B cell (primary cell): ENCODE data around the gene SP100. TPM values are rescaled to one million over a fixed set of nuclear protein-coding genes. Genes with fewer than 3 reads are reported as not detected.

Experiments used
- ATAC-seq: fragments of 200-7000 bp; cut with Tn5 transposase; one replicate; pipeline ENCODE4 v1.10.0; 2021; ENCODE audit warnings: low read depth, mild to moderate bottlenecking, moderate number of reproducible peaks, moderate library complexity
- CTCF ChIA-PET: fragments of 350-600 bp; sonication (Branson Sonifier 250); formaldehyde crosslinking; loops from one replicate; lab custom pipeline; 2021; ENCODE audit warnings: antibody characterized with exemption, inconsistent platforms; lab: Charles Lee
- POLR2A ChIA-PET: fragments of 350-600 bp; sonication (Branson Sonifier 250); formaldehyde crosslinking; loops from one replicate; lab custom pipeline; 2021; ENCODE audit warnings: antibody characterized with exemption; lab: Charles Lee
- DNase-seq: peaks from one replicate; pipeline ENCODE4 v3.0.0; 2013
- H2AFZ ChIP-seq: 2 replicates; pipeline ENCODE4 v1.6.1; 2012; ENCODE audit warnings: mild to moderate bottlenecking, low read depth, low read length; ENCODE audit not compliant: insufficient read depth, poor library complexity, severe bottlenecking
- H3K27ac ChIP-seq, 2 donors: 1 replicate in 1 of 2; 2 replicates in 1 of 2; pipeline ENCODE4 v1.5.1; 2012 to 2013; ENCODE audit warnings: low read length in 2 of 2, mild to moderate bottlenecking in 2 of 2, moderate library complexity in 1 of 2
- H3K27me3 ChIP-seq, 4 experiments: fragments of 200-600 bp in 1 of 4; sonication (generic) in 1 of 4; replicated peaks in 1 of 4; 1 replicate in 2 of 4; 2 replicates in 2 of 4; pipeline versions ENCODE4 v1.6.1 to v1.7.0; 2013 to 2016; ENCODE audit warnings: low read length in 3 of 4, mild to moderate bottlenecking in 2 of 4, mixed read lengths in 1 of 4, moderate library complexity in 1 of 4; ENCODE audit not compliant: insufficient read depth in 4 of 4, control insufficient read depth in 3 of 4; ENCODE audit errors: control extremely low read depth in 1 of 4
- H3K36me3 ChIP-seq, 2 experiments: replicated peaks in 1 of 2; 1 replicate in 1 of 2; 2 replicates in 1 of 2; pipeline versions ENCODE4 v1.6.1 to v1.7.1; 2013; ENCODE audit warnings: low read length in 1 of 2; ENCODE audit not compliant: insufficient read depth in 2 of 2, control insufficient read depth in 1 of 2; ENCODE audit errors: control extremely low read depth in 1 of 2, extremely low read depth in 1 of 2
- H3K4me1 ChIP-seq, 2 donors: fragments of 200-600 bp in 1 of 2; sonication (generic) in 1 of 2; 1 replicate in 1 of 2; 2 replicates in 1 of 2; pipeline versions ENCODE4 v1.5.1 to v1.6.1; 2013 to 2017; ENCODE audit warnings: low read length in 2 of 2; ENCODE audit not compliant: control insufficient read depth in 2 of 2, insufficient read depth in 2 of 2
- H3K4me2 ChIP-seq: replicated peaks from 2 replicates; pipeline ENCODE3; 2012; ENCODE audit warnings: mild to moderate bottlenecking, low read depth, low read length; ENCODE audit not compliant: poor library complexity, severe bottlenecking
- H3K4me3 ChIP-seq, 5 experiments: fragments of 200-600 bp in 1 of 5; sonication (generic) in 1 of 5; 1 replicate in 3 of 5; 2 replicates in 2 of 5; pipeline versions ENCODE4 v1.5.1 to v1.7.0; 2011 to 2016; ENCODE audit warnings: low read length in 4 of 5, mild to moderate bottlenecking in 4 of 5, low read depth in 2 of 5, control low read depth in 1 of 5, moderate library complexity in 1 of 5; ENCODE audit not compliant: insufficient read depth in 1 of 5; ENCODE audit errors: control extremely low read depth in 1 of 5, extremely low read depth in 1 of 5
- H3K79me2 ChIP-seq: fragments of 200-600 bp; sonication (generic); one replicate; pipeline ENCODE4 v1.6.0; 2016; ENCODE audit warnings: low read length; ENCODE audit not compliant: control insufficient read depth, insufficient read depth
- H3K9ac ChIP-seq: fragments of 200-600 bp; sonication (generic); 2 replicates; pipeline ENCODE4 v1.6.1; 2017; ENCODE audit warnings: mild to moderate bottlenecking, low read length, moderate library complexity
- H3K9me3 ChIP-seq, 3 donors: one replicate each; pipeline versions ENCODE4 v1.6.1 to v1.7.1; 2013; ENCODE audit warnings: low read length in 2 of 3; ENCODE audit not compliant: control insufficient read depth in 2 of 3, insufficient read depth in 1 of 3; ENCODE audit errors: control extremely low read depth in 1 of 3
- H4K20me1 ChIP-seq: 2 replicates; pipeline ENCODE4 v1.6.0; 2012; ENCODE audit warnings: mild to moderate bottlenecking, low read length; ENCODE audit not compliant: insufficient read depth, control insufficient read depth, poor library complexity, severe bottlenecking
- H3K27ac Mint-ChIP-seq: one replicate; pipeline ENCODE4 v1.8.0; 2021; ENCODE audit warnings: mixed read lengths
- H3K27me3 Mint-ChIP-seq: one replicate; pipeline ENCODE4 v1.8.0; 2021; ENCODE audit warnings: mixed read lengths
- H3K4me1 Mint-ChIP-seq: one replicate; pipeline ENCODE4 v1.8.0; 2021; ENCODE audit warnings: mixed read lengths
- H3K4me3 Mint-ChIP-seq: one replicate; pipeline ENCODE4 v1.8.0; 2021; ENCODE audit warnings: mixed read lengths
- H3K9me3 Mint-ChIP-seq: one replicate; pipeline ENCODE4 v1.8.0; 2022; ENCODE audit warnings: mixed read lengths; ENCODE audit not compliant: insufficient read depth
- EZH2 ChIP-seq: IDR thresholded peaks from 2 replicates; pipeline ENCODE4 v1.6.1; 2012; ENCODE audit warnings: borderline replicate concordance, low read depth, mild to moderate bottlenecking, moderate library complexity, low read length; ENCODE audit not compliant: insufficient read depth, poor library complexity, severe bottlenecking
- WGBS: methylation state at CpG from one replicate; pipeline ENCODE4 v1.1.5; 2013; ENCODE audit warnings: missing lambda C conversion rate; ENCODE audit not compliant: insufficient coverage; 5-methylcytosine and 5-hydroxymethylcytosine counted together
- intact Hi-C: fragments of 100-400 bp; cut with micrococcal nuclease; formaldehyde crosslinking; loops from one replicate; pipeline ENCODE4 v1.10.0; 2022
- polyA plus RNA-seq: library from polyadenylated mRNA; depleted of rRNA; stranded (reverse); fragments of >200 nt; gene quantifications from 2 replicates; pipeline ENCODE4 v1.2.3, GENCODE V29; 2012
- total RNA-seq, 2 donors: library from RNA; stranded (reverse); fragments of 120-200 nt in 1 of 2; gene quantifications; 1 replicate in 1 of 2; 2 replicates in 1 of 2; pipeline versions ENCODE4 v1.2.3 to v1.2.4, GENCODE V29; 2013 to 2022
- TF ChIP-seq, protein P1 (sequence below): fragments of 200-600 bp; IDR thresholded peaks from one replicate; pipeline ENCODE4 v1.8.0; 2022; ENCODE audit warnings: antibody characterized with exemption, mild to moderate bottlenecking

The SP100 gene
- total and polyA plus RNA-seq, 2 donors (not counting 1 experiment from before 2014, with no cell fraction given), result 209 to 554 TPM

DNA sequence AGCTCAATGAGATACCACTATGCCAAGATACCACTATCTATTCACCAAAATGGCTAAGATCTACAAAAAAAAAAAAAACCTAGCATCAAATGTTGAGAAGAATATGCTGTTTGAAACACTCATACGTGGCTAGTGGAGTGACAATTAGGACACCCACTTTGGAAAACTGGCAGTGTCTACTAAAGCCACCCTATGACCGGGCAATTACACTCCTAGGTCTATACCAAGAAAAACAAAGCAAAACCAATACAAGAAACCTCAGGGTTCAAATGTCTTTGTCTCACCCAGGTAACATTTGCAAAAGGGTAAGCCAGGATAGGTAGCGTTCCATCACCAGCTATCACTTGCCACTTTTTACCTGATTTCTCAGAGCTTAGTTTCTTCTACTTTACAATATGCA, 173.0 kb downstream of the SP100 start:
- H3K27ac Mint-ChIP-seq, result peak overlapping the region; percentile 80

More for the DNA sequence above, 173.0 kb downstream of the SP100 start:
- Histone ChIP-seq H3K79me2 (no peaks in the 10 kb centered on the region), H4K20me1 (no peaks in the 10 kb centered on the region), H3K27ac (peak overlapping the region; percentile 64 to 74), H3K27me3 (no peaks in the 10 kb centered on the region), H2AFZ (no peak overlapping the region), H3K4me2 (peak overlapping the region; percentile 33), H3K9ac (peak overlapping the region; percentile 3), H3K36me3 (no peaks in the 10 kb centered on the region), H3K9me3 (peaks cover 0 to 13% (median 0%) of the 10 kb centered on the region in 3 donors), H3K4me1 (peaks cover 51 to 53% of the 10 kb centered on the region in 2 donors), H3K4me3 (peak overlapping the region in 1 of 5 experiments; percentile 11)
- WGBS, result 90% methylated on average over 2 of the region's 3 CpGs
- CTCF ChIA-PET, result interaction anchor here (3.0 kb wide), 1 partner anchor 14 kb away, joined by 17 read pairs; no protein-coding TSS in a partner anchor
- ATAC-seq, result no peak
- peaks cover 76% of the 10 kb centered on the region for H3K4me1 Mint-ChIP-seq
- TF ChIP-seq, protein P1, sequence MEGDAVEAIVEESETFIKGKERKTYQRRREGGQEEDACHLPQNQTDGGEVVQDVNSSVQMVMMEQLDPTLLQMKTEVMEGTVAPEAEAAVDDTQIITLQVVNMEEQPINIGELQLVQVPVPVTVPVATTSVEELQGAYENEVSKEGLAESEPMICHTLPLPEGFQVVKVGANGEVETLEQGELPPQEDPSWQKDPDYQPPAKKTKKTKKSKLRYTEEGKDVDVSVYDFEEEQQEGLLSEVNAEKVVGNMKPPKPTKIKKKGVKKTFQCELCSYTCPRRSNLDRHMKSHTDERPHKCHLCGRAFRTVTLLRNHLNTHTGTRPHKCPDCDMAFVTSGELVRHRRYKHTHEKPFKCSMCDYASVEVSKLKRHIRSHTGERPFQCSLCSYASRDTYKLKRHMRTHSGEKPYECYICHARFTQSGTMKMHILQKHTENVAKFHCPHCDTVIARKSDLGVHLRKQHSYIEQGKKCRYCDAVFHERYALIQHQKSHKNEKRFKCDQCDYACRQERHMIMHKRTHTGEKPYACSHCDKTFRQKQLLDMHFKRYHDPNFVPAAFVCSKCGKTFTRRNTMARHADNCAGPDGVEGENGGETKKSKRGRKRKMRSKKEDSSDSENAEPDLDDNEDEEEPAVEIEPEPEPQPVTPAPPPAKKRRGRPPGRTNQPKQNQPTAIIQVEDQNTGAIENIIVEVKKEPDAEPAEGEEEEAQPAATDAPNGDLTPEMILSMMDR, result no peak
- no peak for TF ChIP-seq EZH2
- no peak for DNase-seq
- H3K9me3 Mint-ChIP-seq, result peaks cover 2% of the 10 kb centered on the region
- H3K4me3 Mint-ChIP-seq, result no peak overlapping the region
- H3K27me3 Mint-ChIP-seq, result no peaks in the 10 kb centered on the region
- intact Hi-C loops, result loop anchor here (1.0 to 10.0 kb wide), 3 partner anchors 13 to 54 kb away; no protein-coding TSS in a partner anchor
- POLR2A ChIA-PET, result interaction anchor here (0.6 to 2.9 kb wide), 6 partner anchors 9 to 588 kb away, joined by 3 to 34 read pairs (median 4); no protein-coding TSS in a partner anchor
